CD14-positive monocyte (primary cell): ENCODE data around the gene TPK1. TPM values are rescaled to one million over a fixed set of nuclear protein-coding genes. Genes with fewer than 3 reads are reported as not detected.
A peak's percentile ranks its signal among the peaks of the same experiment; 100 is the strongest.

Experiments
- DNase-seq, 3 donors: peaks; one replicate each; pipeline ENCODE4 v3.0.0-alpha.2; 2011 to 2022
- H2AFZ ChIP-seq: 2 replicates; pipeline ENCODE4 v1.6.0; 2012; ENCODE audit warnings: mild to moderate bottlenecking, low read depth, low read length, inconsistent platforms; ENCODE audit not compliant: insufficient read depth, poor library complexity, severe bottlenecking
- H3K27ac ChIP-seq, 2 donors: 1 replicate in 1 of 2; 2 replicates in 1 of 2; pipeline ENCODE4 v1.5.1; 2012 to 2013; ENCODE audit warnings: low read length in 2 of 2, control low read depth in 1 of 2, inconsistent platforms in 1 of 2, low read depth in 1 of 2, mild to moderate bottlenecking in 1 of 2
- H3K27me3 ChIP-seq, 2 donors: one replicate each; pipeline versions ENCODE4 v1.6.0 to v1.6.1; 2011 to 2013; ENCODE audit warnings: low read length in 2 of 2; ENCODE audit not compliant: control insufficient read depth in 2 of 2, insufficient read depth in 2 of 2
- H3K36me3 ChIP-seq, 2 donors: replicated peaks in 1 of 2; 1 replicate in 1 of 2; 2 replicates in 1 of 2; pipeline versions ENCODE4 v1.5.1 to v1.6.1; 2012 to 2013; ENCODE audit warnings: low read length in 2 of 2, control low read depth in 1 of 2, inconsistent platforms in 1 of 2, mild to moderate bottlenecking in 1 of 2; ENCODE audit not compliant: insufficient read depth in 2 of 2, control insufficient read depth in 1 of 2
- H3K4me1 ChIP-seq, 2 donors: 1 replicate in 1 of 2; 2 replicates in 1 of 2; pipeline versions ENCODE4 v1.5.1 to v1.6.1; 2012 to 2013; ENCODE audit warnings: low read length in 2 of 2, control low read depth in 1 of 2, inconsistent platforms in 1 of 2, mild to moderate bottlenecking in 1 of 2, moderate library complexity in 1 of 2; ENCODE audit not compliant: insufficient read depth in 2 of 2, control insufficient read depth in 1 of 2
- H3K4me2 ChIP-seq: replicated peaks from 2 replicates; pipeline ENCODE3; 2012; ENCODE audit warnings: low read length, moderate library complexity, mild to moderate bottlenecking; ENCODE audit not compliant: poor library complexity, severe bottlenecking; ENCODE audit errors: extremely low read depth
- H3K4me3 ChIP-seq, 3 experiments: fragments of 200-600 bp in 1 of 3; sonication (generic) in 1 of 3; replicated peaks in 1 of 3; 1 replicate in 2 of 3; 2 replicates in 1 of 3; pipeline ENCODE4 v1.5.1; 2011 to 2013; ENCODE audit warnings: low read length in 3 of 3, mild to moderate bottlenecking in 3 of 3, control low read depth in 2 of 3, low read depth in 2 of 3, inconsistent platforms in 1 of 3, moderate library complexity in 1 of 3
- H3K79me2 ChIP-seq: 2 replicates; pipeline ENCODE4 v1.6.0; 2012; ENCODE audit warnings: mild to moderate bottlenecking, control low read depth, inconsistent platforms, low read length, moderate library complexity; ENCODE audit not compliant: insufficient read depth
- H3K9ac ChIP-seq: 2 replicates; pipeline ENCODE4 v1.6.0; 2017; ENCODE audit warnings: low read length, mild to moderate bottlenecking; ENCODE audit not compliant: insufficient read depth, poor library complexity, severe bottlenecking
- H3K9me3 ChIP-seq, 2 donors: replicated peaks in 1 of 2; 1 replicate in 1 of 2; 2 replicates in 1 of 2; pipeline versions ENCODE4 v1.5.1 to v1.6.1; 2012 to 2013; ENCODE audit warnings: low read length in 2 of 2, control low read depth in 1 of 2; ENCODE audit not compliant: control insufficient read depth in 1 of 2, insufficient read depth in 1 of 2
- H4K20me1 ChIP-seq: 2 replicates; pipeline ENCODE4 v1.6.0; 2012; ENCODE audit warnings: mild to moderate bottlenecking, low read length, control low read depth, moderate library complexity; ENCODE audit not compliant: insufficient read depth
- H3K27ac Mint-ChIP-seq, 7 donors: one replicate each; pipeline ENCODE4 v1.8.0; 2020; ENCODE audit warnings: mild to moderate bottlenecking in 7 of 7, mixed read lengths in 7 of 7, moderate library complexity in 6 of 7, inconsistent platforms in 2 of 7
- H3K27me3 Mint-ChIP-seq, 3 donors: one replicate each; pipeline ENCODE4 v1.8.0; 2021 to 2022; ENCODE audit warnings: low read depth in 3 of 3, mild to moderate bottlenecking in 3 of 3, mixed read lengths in 3 of 3, moderate library complexity in 3 of 3, inconsistent platforms in 1 of 3
- H3K36me3 Mint-ChIP-seq, 2 donors: one replicate each; pipeline ENCODE4 v1.8.0; 2020; ENCODE audit warnings: mixed read lengths in 2 of 2, inconsistent platforms in 1 of 2, mild to moderate bottlenecking in 1 of 2
- H3K4me1 Mint-ChIP-seq: one replicate; pipeline ENCODE4 v1.8.0; 2020; ENCODE audit warnings: mild to moderate bottlenecking, mixed read lengths
- H3K4me3 Mint-ChIP-seq, 2 donors: one replicate each; pipeline ENCODE4 v1.8.0; 2020; ENCODE audit warnings: mild to moderate bottlenecking in 2 of 2, mixed read lengths in 2 of 2, moderate library complexity in 1 of 2
- H3K9me3 Mint-ChIP-seq, 7 donors: one replicate each; pipeline ENCODE4 v1.8.0; 2020 to 2022; ENCODE audit warnings: mixed read lengths in 7 of 7, mild to moderate bottlenecking in 6 of 7, moderate library complexity in 6 of 7, inconsistent platforms in 2 of 7
- WGBS: methylation state at CpG from one replicate; pipeline ENCODE4 v1.1.5; 2013; ENCODE audit warnings: missing lambda C conversion rate; ENCODE audit not compliant: insufficient coverage; 5-methylcytosine and 5-hydroxymethylcytosine counted together
- intact Hi-C, 2 donors: fragments of 100-400 bp; cut with micrococcal nuclease; formaldehyde crosslinking; loops; one replicate each; pipeline versions ENCODE4 v1.15.0 to v1.15.1; 2023
- polyA plus RNA-seq, 3 donors: library from polyadenylated mRNA; depleted of rRNA in 1 of 3; unstranded in 2 of 3; stranded (reverse) in 1 of 3; fragments of 300-500 nt in 2 of 3; fragments of >200 nt in 1 of 3; fragmentation: Illumina TruSeq in 2 of 3; gene quantifications; 1 replicate in 2 of 3; 2 replicates in 1 of 3; pipeline ENCODE4 v1.2.3, GENCODE V29; 2012 to 2021
- TF ChIP-seq, protein P1 (sequence below): fragments of 200-600 bp; IDR thresholded peaks from one replicate; pipeline ENCODE4 v1.8.0; 2022; ENCODE audit warnings: antibody characterized with exemption, mild to moderate bottlenecking

TPK1 gene
- polyA plus RNA-seq, 3 donors = 18.9 to 33.8 (median 33.1) TPM

- peak overlapping the region in 1 of 7 donors; percentile 50 for H3K27ac Mint-ChIP-seq
- TF ChIP-seq, protein P1, sequence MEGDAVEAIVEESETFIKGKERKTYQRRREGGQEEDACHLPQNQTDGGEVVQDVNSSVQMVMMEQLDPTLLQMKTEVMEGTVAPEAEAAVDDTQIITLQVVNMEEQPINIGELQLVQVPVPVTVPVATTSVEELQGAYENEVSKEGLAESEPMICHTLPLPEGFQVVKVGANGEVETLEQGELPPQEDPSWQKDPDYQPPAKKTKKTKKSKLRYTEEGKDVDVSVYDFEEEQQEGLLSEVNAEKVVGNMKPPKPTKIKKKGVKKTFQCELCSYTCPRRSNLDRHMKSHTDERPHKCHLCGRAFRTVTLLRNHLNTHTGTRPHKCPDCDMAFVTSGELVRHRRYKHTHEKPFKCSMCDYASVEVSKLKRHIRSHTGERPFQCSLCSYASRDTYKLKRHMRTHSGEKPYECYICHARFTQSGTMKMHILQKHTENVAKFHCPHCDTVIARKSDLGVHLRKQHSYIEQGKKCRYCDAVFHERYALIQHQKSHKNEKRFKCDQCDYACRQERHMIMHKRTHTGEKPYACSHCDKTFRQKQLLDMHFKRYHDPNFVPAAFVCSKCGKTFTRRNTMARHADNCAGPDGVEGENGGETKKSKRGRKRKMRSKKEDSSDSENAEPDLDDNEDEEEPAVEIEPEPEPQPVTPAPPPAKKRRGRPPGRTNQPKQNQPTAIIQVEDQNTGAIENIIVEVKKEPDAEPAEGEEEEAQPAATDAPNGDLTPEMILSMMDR = no peak
- H3K4me3 Mint-ChIP-seq = no peak overlapping the region
- no peaks in the 10 kb centered on the region for H3K4me1 ChIP-seq
- H3K79me2 ChIP-seq = no peaks in the 10 kb centered on the region
- H3K27me3 ChIP-seq = no peaks in the 10 kb centered on the region
- intact Hi-C loops = no loop called here
- no peaks in the 10 kb centered on the region for H3K27me3 Mint-ChIP-seq
- H3K4me1 Mint-ChIP-seq = no peaks in the 10 kb centered on the region
- no peak overlapping the region for H3K4me3 ChIP-seq
- peaks cover 15 to 25% of the 10 kb centered on the region in 2 donors for H3K36me3 Mint-ChIP-seq
- no peak for DNase-seq
- H3K36me3 ChIP-seq = peaks cover 0 to 7% of the 10 kb centered on the region in 2 donors
- no peak overlapping the region for H3K9ac ChIP-seq
- no peaks in the 10 kb centered on the region for H4K20me1 ChIP-seq
- H2AFZ ChIP-seq = no peak overlapping the region
- no peak overlapping the region for H3K4me2 ChIP-seq
- H3K27ac ChIP-seq = no peak overlapping the region
- H3K9me3 Mint-ChIP-seq = peaks cover 0 to 7% (median 2%) of the 10 kb centered on the region in 7 donors
- no peaks in the 10 kb centered on the region for H3K9me3 ChIP-seq
- 100% methylated on average over 1 of the region's 1 CpG for whole genome bisulfite sequencing
These were observed 73.0 kb downstream of the TPK1 start for GRCh38 chr7:144762853-144763252.

GRCh38 chr7:144761493-144761892 is 74.4 kb downstream of the TPK1 start:
- peaks cover 0 to 4% of the 10 kb centered on the region in 2 donors for H3K9me3 ChIP-seq
- no peaks in the 10 kb centered on the region for H3K27me3 ChIP-seq
- Mint-ChIP-seq H3K4me3 (no peak overlapping the region), H3K9me3 (peaks cover 0 to 14% (median 4%) of the 10 kb centered on the region in 7 donors), H3K4me1 (no peaks in the 10 kb centered on the region), H3K36me3 (peaks cover 19 to 29% of the 10 kb centered on the region in 2 donors), H3K27me3 (no peaks in the 10 kb centered on the region), H3K27ac (no peak overlapping the region)
- WGBS = 98% methylated on average over 4 of the region's 5 CpGs
- H2AFZ ChIP-seq = no peak overlapping the region
- intact Hi-C loops = no loop called here
- TF ChIP-seq, protein P1 = no peak
- peaks cover 0 to 11% of the 10 kb centered on the region in 2 donors for H3K36me3 ChIP-seq
- no peak overlapping the region for H3K4me2 ChIP-seq
- no peaks in the 10 kb centered on the region for H3K79me2 ChIP-seq
- no peak overlapping the region for H3K4me3 ChIP-seq
- H3K4me1 ChIP-seq = no peaks in the 10 kb centered on the region
- no peaks in the 10 kb centered on the region for H4K20me1 ChIP-seq
- H3K9ac ChIP-seq = no peak overlapping the region
- no peak for DNase-seq
- no peak overlapping the region for H3K27ac ChIP-seq
